GM18867 (cell line): ENCODE measurements around the gene DUSP28.

ENCODE experiments used
- ATAC-seq: cut with Tn5 transposase; IDR thresholded peaks from one replicate; pipeline ENCODE4 v1.9.1; 2021; ENCODE audit warnings: mild to moderate bottlenecking, moderate library complexity; ENCODE audit not compliant: unreplicated experiment

The DUSP28 gene

DNA sequence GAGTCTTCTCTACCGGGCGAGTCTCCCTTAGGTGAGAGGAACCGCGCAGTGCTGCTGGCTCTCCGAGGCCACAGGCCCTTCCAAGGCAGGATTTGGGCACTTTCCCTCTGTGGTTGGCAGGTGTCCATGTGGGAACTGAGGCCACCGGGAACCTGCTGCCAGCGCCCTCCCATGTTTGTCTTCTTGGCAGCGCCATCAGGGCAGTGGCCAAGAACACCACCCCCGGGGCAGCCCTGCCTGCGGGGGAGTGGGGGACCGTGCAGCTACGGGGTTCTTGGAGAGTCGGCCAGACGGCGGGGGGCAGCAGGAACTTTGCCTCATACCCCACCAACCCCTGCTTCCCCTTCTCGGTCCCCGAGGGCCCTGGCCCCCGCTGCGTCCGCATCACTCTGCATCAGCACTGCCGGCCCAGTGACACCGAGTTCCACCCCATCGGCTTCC lies 36.4 kb downstream of the DUSP28 start:
- no peak for ATAC-seq

DNA sequence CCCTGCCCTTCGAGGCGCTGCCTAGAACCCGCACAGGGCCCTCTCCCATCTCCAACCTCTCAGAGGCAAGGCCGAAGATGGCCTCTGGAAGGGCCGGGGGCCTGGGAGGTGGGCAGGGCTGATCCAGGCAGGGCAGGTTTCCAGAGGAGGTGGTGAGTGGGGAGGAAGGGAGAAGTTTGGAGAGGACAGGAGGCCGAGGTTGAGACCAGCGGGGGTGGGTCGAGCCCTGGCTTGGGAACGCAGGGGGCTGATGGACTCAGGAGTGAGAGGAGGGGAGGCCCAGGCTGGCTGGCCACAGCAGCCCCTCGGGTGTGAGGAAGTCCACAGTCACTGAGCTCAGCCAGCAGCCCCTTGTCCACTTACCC lies 36.9 kb downstream of the DUSP28 start:
- no peak for ATAC-seq

DNA sequence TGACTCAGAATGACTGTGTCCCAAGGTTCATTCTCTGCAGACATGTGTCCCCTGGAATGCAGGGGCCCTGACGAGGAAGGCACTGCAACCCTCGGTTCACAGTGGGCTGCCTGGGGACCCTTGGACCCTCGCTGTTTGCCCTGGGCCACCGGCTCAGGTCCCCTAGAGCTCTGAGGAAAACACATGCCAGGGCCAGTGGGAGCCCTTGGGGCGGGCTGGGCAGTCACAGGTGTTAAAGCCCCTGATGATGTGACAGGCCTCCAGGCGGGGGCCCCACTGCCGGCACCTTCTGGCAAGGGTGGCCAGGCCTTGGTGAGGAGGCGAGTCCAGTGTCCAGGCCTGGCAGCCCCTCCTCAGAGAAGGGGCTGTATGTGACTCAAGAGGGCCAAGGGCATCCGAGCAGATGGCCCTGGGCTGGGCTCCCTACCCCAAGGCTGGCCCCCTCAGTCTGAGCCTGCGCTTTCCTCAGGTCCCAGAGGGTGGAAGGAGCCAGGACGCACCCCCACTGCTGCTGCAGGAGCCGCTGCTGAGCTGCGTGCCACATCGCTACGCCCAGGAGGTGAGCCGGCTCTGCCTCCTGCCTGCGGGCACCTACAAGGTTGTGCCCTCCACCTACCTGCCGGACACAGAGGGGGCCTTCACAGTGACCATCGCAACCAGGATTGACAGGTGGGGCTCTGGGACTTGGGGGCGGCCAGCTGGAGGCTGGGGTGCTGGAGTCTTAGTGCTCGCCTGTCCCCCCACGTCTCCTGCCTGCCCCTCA lies 37.4 kb downstream of the DUSP28 start:
- ATAC-seq, result no peak

DNA sequence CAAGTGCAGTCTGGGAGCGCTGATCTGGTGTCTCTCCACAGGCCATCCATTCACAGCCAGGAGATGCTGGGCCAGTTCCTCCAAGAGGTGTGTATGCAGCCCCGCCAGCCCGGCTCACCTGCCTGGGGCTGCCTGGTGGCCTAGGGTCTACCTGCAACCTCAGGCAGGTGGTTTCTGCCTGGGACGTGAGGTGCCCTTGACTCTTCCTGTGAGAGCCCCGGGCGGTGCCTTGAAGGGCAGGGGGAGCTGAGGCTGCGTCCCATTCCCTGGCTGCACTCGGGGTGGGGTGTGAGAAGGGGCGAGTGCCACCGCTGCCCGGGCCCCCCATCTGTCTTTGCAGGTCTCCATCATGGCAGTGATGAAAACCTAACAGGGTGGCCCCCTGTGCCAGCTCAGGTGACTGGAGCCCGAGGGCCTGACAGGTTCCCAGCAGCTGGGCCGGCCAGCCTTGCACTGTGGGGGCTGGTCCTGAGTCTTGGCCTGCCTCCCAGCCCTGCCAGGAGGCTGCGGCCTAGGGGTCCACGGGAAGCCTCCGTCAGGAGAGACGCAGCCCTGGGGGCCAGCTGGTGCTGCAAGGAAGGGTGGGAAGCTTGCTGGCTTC lies 38.3 kb downstream of the DUSP28 start:
- ATAC-seq, result no peak

DNA sequence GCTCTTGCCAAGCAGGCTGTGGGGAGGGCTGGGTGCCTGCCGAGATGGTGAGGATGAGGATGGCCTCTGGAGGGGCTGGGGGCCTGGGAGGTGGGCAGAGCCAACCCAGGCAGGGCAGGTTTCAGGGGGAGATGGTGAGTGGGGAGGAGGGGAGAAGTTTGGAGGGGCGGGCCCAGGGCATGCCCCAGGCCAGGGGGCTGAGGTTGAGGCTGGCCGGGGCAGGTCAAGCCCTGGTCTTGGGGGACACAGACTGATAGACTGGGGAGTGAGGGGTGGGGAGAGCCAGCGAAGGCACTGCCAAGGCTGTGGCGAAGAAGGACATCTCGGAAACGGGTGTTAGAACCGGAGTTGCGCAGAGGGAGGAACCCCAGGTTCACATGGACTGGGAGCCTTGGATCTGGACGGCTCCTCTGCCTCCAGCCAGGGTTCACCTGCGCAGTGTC lies 39.0 kb downstream of the DUSP28 start:
- ATAC-seq, result no peak

DNA sequence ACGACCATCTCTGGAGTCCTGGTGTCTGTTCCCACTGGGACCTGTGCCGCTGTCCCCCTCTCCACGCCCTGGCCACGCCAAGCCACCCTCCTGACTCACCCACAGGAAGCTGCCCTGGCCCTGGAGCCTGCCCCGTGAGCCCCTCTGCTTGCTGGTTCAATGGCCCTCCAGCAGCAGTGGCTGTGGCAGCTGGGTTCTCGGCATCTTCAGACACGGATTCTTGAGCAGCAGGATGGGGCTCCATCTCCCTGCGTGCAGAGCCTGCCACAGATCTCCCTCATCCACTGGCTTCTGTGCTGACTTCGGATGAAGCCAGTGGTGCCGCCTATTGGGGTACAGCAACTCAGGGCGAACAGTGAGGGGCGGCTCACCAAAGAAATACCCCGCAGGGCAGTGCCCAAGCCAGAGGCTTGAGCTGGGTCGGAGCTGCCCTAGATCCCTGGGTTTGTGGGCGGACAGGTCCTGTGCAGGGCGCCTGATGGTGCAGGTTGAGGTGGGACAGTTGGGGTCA lies 40.3 kb downstream of the DUSP28 start:
- ATAC-seq, result no peak

DNA sequence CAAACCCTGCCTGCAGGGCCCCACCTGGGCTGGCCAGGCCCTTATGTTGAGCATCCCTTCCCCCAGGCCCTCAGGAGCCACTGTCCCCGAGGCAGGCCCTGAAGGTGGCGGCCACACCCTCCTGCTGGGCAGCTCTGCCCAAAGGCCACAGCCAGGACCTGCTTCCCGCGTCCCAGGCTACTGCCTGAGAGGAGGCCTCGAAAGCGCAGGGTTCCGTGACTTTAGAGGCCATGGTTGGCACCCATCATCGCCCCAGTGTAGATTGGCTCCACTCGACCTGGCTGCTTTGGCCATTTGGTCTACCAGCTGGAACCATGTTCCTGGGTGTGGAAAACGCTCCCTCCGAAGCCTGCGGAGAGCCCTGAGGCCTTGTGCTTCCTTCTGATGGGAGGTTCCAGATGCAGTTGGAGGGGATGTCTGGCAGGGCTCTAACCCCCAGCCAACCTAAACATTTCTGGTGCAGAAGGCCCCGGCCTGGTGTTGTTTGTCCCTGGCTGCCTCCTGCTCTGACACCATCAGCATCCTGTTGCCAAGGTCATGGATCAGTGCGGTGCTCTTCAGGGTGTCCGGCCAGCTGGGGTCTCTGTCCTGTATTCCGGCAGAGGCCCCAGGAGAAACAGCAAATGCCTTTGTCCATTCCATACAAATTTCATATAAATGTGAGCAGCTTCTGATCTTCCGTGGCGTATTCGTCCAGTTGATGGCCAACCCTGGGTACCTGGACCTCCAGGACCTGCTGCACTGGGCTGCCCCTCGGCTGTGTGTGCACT lies 41.1 kb downstream of the DUSP28 start:
- ATAC-seq, result no peak

DNA sequence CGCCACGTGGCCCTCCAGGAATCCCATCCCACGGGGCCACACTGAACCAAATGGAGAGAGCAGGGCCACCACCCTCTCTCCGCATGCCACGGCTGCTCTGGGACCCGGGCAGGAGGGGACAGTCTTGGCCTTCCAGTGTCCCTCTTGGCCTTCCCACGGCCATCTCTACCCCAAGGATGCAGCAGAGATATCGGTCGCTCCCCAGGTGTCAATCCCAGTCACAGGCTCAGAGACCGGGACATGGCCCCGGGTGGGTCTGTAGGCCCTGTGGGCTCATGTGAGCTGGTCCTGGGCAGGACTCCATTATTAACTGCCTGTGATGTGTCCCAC lies 41.6 kb downstream of the DUSP28 start:
- no peak for ATAC-seq

DNA sequence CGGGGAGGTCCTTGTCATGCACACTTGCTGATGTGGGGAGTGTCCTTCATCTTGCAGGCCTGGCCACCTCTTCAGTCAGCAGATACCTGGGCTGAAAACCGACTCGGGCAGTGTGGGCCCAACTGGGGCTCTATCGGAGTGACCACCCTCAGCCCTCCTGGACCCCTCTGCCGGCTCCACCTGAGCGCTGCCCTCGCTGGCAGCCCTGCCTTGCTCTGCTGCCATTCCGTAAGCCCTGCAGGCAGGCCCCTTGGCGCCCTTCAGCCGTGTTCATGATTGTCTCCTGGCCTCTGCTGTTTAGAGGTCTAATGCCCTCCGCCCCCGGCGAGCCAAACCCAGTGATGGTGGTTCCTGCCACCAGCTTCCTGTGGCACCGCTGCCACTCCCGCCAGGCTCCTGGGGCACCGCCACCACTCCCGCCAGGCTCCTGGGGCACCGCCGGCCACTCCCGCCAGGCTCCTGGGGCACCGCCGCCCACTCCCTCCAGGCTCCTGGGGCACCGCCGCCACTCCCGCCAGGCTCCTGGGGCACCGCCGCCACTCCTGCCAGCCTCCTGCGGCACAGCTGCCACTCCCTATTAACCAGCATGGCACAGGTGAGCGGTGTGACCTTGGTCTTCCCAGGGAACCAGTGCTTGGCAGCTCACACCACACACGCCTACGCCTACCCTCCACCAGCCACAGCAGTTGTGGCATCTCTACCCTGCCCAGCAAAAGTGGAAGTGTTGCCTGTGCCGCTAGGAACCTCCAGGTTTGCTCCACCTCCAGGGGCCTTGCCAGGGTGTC lies 42.3 kb downstream of the DUSP28 start:
- ATAC-seq, result no peak

DNA sequence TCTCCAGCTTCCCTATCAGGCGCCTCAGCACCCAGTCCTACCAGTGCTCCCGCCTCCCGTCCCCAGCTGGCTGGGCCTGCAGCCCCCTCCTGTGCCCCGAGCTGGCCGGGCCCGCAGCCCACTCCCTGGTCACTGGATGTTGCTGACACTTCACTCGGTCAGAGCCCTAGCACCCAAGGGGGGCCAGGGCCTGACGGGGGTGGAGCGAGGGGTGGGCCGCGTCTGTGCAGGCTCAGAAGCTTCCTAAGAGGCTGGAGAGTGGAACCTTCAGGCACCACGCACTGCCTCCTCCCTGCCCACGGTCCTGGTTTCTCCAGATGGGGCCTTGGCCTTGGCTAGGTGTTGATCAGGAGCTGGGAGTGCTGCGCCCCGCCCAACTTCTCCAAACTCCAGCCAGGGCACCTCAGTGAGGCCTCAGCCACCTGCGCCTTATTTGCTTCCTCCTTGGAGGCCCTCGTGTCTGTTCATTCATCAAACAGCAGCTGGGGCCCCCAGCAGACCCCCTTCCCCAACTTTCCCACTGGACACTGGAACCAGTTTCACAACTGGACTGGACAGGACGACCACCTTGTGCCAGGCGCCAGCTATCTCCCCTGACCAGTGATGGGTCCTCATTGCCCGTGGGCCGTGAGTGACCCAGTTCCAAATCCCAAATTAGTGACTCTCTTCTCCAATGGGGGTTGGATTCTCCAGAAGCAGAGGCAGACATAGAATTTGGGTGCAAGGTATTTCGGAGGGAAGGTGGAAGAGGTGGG lies 43.1 kb downstream of the DUSP28 start:
- no peak for ATAC-seq

DNA sequence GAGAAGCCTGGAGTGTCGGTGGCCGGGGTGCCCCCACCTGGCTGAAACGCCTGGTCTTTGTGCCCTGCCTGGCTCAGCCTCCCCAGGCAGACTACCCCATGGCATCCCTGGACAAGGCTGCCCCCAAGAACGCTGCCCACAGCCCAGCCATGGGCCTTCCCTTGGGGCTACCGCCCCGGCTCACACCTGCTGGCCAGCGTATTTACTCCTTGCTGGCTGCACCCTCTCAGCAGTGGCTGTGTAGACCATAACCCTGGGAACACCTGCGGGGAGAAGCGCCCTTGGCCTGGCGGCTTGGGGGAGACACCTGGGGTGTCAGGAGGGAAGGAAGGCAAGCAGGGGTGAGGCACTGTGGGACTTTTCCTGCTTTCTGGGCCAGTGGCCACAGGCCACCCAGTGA lies 43.7 kb downstream of the DUSP28 start:
- ATAC-seq, result no peak

DNA sequence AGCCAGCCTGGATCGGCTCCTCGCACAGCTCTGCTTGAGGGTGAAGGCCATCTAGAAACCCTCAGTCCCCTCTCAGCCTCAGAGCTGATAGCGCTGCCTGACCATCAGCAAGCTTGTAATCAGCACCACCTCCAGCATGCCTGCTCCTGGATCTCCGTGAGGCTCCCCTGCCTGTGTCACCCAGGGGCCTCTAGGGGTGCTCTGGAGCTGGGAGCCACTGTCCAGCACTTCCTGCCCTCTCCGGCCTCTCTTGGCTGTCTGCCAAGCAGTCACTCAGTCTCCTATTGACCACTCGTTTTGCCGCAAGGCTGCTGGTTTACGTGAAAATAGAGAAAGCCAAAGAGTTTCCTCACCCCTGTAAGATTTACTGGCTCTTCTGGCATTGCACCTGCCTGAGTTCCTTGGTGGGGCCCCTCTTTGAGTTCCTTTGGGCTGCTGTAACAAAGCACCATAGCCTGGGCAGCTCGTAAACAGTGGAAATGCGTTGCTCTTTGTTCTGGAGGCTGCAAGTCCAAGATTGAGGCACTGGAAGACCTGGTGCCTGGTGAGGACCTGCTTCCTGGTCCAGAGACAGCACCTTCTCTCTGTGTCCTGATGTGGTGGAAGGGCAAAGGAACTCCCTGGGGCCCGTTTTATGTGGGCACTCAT lies 44.3 kb downstream of the DUSP28 start:
- no peak for ATAC-seq

DNA sequence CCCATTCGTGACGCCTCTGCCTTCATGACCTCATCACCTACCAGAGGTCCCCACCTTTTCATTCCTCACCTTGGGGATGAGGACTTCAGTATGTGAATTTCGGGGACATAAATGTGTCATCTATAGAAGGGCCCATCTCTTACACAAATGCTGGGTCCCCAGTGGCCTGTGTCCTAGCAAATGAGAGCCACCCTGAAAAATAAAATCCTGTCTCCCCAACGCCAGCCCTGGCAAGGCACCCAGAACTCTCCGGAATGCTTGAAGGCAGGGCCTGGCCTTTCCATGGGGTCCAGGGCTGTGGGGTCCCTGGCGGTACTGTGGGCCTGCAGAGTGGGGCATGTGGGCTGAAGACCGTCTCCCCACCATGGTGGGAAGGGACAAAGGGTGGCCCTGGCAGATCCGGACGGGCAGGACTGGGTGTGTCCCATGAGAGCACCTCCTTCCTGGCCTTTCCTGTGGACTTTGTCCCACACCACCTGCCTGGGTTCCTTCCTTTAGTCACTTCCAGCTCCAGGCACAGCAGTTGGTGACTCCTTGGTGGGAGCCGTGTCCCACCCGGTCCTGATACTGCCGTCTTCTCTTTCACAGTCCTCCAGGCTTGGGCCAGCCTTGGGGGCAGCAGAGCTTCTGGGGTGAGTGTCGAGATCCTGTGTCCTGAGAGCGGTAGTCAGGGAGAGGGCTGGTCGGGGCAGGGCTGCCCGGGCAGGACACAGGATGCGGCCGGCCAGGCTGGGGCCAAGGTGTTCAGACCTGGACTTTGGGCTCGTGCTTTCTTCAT lies 45.0 kb downstream of the DUSP28 start:
- no peak for ATAC-seq

DNA sequence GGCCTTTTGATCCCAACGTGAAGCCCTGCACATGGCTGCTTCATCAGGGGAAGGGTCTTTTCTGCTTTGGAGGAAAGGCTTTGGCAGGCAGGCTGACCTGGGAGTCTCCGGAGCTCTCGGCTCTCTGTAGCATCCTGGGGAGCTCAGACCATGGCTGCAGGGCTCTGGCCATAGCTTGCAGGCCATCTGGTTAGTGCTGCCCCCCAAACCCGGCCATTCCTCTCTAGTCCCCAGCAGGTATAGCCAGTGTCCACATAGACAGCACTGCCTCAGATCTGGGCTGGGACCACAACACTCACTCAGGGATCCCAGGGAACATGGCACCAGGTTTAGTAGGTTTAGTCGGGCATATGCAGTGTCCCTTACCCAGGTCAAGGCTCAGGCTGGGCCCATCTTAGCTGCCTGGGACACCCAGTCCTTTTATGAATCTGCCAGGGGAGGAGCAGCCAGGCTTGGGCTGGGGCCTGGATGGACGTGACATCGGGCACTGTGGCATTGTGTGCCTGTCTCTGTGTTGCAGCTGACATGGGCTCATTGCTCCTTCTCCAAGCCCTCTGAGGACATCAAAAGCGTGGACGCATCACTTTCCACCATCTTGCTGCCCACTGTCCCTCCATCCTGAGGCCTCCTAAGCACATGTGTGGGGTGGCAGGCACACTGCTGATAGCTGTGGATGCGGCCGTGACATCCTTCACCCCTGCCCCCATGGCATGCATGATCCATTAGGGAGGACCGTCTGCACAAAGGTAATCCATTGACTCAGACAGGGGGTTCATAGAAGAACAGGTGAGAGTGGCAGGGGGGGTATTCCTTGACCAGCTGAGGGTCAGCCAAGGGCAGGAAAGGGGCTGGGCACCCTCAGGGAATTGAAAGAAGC lies 45.9 kb downstream of the DUSP28 start:
- ATAC-seq, result no peak

DNA sequence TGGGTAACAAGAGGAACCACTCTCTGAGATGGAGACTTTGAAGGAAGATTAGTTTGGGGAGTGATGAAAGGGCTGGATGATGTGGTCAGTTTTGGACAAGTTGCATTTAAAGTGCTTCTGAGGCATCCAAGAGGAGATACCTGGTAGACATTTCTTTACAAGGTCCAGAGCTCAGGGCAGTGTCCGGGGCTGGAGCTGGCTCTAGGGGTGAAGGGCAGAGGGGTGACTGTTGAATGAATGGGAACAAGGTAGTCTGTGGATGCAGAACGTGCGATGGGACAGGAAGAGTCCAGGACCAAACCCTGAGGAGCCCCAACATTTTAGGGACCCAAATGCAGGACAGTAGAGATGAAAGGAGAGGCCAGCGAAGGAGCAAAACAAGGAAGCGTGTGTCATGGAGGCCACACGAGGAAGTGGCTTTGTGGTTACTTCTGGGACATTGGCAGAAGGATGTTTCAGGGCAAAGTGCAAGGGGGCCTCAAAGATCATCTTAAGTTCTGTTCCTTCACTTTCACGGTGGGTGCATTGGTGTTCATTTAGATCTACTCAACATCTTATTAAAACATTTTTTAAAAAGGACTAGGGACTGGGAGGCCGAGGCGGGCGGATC lies 51.5 kb downstream of the DUSP28 start:
- ATAC-seq, result no peak
